ENCODE results near the gene AURKA. TPM values are rescaled to one million over a fixed set of nuclear protein-coding genes. Genes with fewer than 3 reads are reported as not detected.

AURKA gene
- total RNA-seq, 1 donor from 2014 or later = 11.7 TPM

DNA sequence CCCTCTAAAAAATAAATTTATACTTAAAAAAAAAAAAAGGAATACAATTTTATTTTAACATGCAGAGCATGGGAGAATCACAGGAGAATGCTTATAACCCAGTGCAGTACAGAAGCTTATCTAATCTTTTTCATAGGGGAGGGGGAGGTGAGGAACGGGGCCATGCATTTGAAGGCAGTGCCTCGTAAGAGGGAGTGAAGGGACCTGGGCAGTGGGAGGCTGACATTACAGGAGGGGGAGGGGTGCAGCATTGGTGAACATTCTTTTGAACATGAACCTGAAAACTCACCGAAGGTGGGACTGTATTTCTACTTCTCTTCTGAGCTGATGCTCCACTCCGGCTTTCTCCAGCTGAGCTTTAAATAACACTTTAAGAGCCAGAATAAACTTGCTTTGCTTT is 9.3 kb downstream of the AURKA start:
- no peak for TF ChIP-seq CTCF (IDR thresholded peaks at IDR 0.05)
- DNase-seq (ENCODE audit: extremely low spot score, unreplicated experiment) = no peak
- H3K9me3 Mint-ChIP-seq (ENCODE audit: unreplicated experiment) = no peaks in the 10 kb centered on the region
- peaks cover 17% of the 10 kb centered on the region for H3K4me1 Mint-ChIP-seq (ENCODE audit: unreplicated experiment)
- H3K4me3 Mint-ChIP-seq (ENCODE audit: unreplicated experiment) = no peak overlapping the region
- peaks cover 3% of the 10 kb centered on the region for H3K36me3 Mint-ChIP-seq (ENCODE audit: unreplicated experiment)
- peak overlapping the region; percentile 83 for H3K27ac Mint-ChIP-seq (ENCODE audit: unreplicated experiment)
- no peaks in the 10 kb centered on the region for H3K27me3 Mint-ChIP-seq (ENCODE audit: unreplicated experiment)

DNA sequence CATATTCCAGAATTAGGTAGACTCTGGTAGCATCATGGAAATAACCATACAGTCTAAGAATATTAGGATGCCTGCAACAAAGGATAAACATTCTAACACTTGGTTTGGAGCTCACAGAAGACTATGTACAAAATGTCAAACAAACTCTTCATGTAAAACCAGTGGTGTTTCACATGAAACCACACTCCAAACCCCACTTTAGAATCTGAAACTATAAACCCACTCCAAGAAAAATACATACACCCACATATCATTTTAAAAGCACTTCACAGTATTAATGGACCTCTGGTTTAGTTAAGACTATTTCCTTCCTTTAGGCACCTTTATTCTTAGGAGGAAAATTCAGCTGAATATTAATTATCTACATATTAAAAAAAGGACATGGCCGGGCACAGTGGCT is 10.5 kb downstream of the AURKA start:
- H3K27ac Mint-ChIP-seq (ENCODE audit: unreplicated experiment) = no peak overlapping the region
- no peaks in the 10 kb centered on the region for H3K27me3 Mint-ChIP-seq (ENCODE audit: unreplicated experiment)
- peaks cover 3% of the 10 kb centered on the region for H3K36me3 Mint-ChIP-seq (ENCODE audit: unreplicated experiment)
- no peak for TF ChIP-seq CTCF (IDR thresholded peaks at IDR 0.05)
- peaks cover 18% of the 10 kb centered on the region for H3K4me1 Mint-ChIP-seq (ENCODE audit: unreplicated experiment)
- DNase-seq (ENCODE audit: extremely low spot score, unreplicated experiment) = no peak
- no peaks in the 10 kb centered on the region for H3K9me3 Mint-ChIP-seq (ENCODE audit: unreplicated experiment)
- H3K4me3 Mint-ChIP-seq (ENCODE audit: unreplicated experiment) = no peak overlapping the region

DNA sequence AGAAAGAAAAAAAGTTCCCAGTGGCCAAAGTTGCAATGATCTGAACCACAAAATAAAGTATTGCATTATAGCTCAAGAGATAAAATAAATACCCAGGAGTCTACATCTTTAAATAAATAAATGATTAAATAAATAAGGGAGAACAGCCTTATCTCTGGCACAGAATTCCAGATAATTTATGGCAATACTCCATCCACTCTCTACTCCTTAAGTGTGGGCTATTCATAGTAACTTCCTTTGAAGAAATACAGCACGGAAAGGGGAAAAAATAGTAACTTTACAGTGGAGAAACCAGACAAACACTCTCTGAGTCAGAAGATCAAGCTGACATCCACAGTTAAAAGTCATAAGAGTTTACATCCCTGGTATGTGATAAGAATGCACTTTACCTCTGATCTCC is 11.6 kb downstream of the AURKA start:
- H3K27ac Mint-ChIP-seq (ENCODE audit: unreplicated experiment) = no peak overlapping the region
- no peak for DNase-seq (ENCODE audit: extremely low spot score, unreplicated experiment)
- TF ChIP-seq CTCF (IDR thresholded peaks at IDR 0.05) = no peak

GRCh38 chr20:56378386-56378785 is 13.6 kb downstream of the AURKA start:
- no peaks in the 10 kb centered on the region for H3K9me3 Mint-ChIP-seq (ENCODE audit: unreplicated experiment)
- no peaks in the 10 kb centered on the region for H3K27me3 Mint-ChIP-seq (ENCODE audit: unreplicated experiment)
- DNase-seq (ENCODE audit: extremely low spot score, unreplicated experiment) = no peak
- no peaks in the 10 kb centered on the region for H3K36me3 Mint-ChIP-seq (ENCODE audit: unreplicated experiment)
- no peak for TF ChIP-seq CTCF (IDR thresholded peaks at IDR 0.05)
- H3K27ac Mint-ChIP-seq (ENCODE audit: unreplicated experiment) = no peak overlapping the region
- H3K4me3 Mint-ChIP-seq (ENCODE audit: unreplicated experiment) = no peak overlapping the region
- H3K4me1 Mint-ChIP-seq (ENCODE audit: unreplicated experiment) = peaks cover 29% of the 10 kb centered on the region

More for the DNA sequence above, 11.6 kb downstream of the AURKA start:
- Mint-ChIP-seq H3K4me3 (ENCODE audit: unreplicated experiment) (no peak overlapping the region), H3K4me1 (ENCODE audit: unreplicated experiment) (peaks cover 29% of the 10 kb centered on the region), H3K27me3 (ENCODE audit: unreplicated experiment) (no peaks in the 10 kb centered on the region), H3K9me3 (ENCODE audit: unreplicated experiment) (no peaks in the 10 kb centered on the region), H3K36me3 (ENCODE audit: unreplicated experiment) (no peaks in the 10 kb centered on the region)

- H3K27me3 Mint-ChIP-seq (ENCODE audit: unreplicated experiment) = no peaks in the 10 kb centered on the region
- no peak for TF ChIP-seq CTCF (IDR thresholded peaks at IDR 0.05)
- H3K4me3 Mint-ChIP-seq (ENCODE audit: unreplicated experiment) = no peak overlapping the region
- no peak for DNase-seq (ENCODE audit: extremely low spot score, unreplicated experiment)
- no peaks in the 10 kb centered on the region for H3K9me3 Mint-ChIP-seq (ENCODE audit: unreplicated experiment)
- peaks cover 3% of the 10 kb centered on the region for H3K36me3 Mint-ChIP-seq (ENCODE audit: unreplicated experiment)
- H3K4me1 Mint-ChIP-seq (ENCODE audit: unreplicated experiment) = peaks cover 18% of the 10 kb centered on the region
- peak overlapping the region; percentile 62 for H3K27ac Mint-ChIP-seq (ENCODE audit: unreplicated experiment)
These were observed 15.7 kb downstream of the AURKA start for GRCh38 chr20:56376331-56376730.
